MM.1S (cell line): ENCODE results near the gene MCF2L2.

Source experiments
- DNase-seq: peaks from one replicate; pipeline ENCODE4 v3.0.0-alpha.2; 2015
- H2AFZ ChIP-seq: fragments of 300-600 bp; sonication (generic); 2 replicates; pipeline ENCODE4 v1.6.0; 2016; ENCODE audit warnings: antibody characterized with exemption, low read length
- H3F3A ChIP-seq: fragments of 300-600 bp; sonication (generic); 2 replicates; pipeline ENCODE4 v1.6.1; 2016; ENCODE audit warnings: mild to moderate bottlenecking, antibody characterized with exemption, low read length, moderate library complexity, mixed read lengths; ENCODE audit not compliant: insufficient read depth
- H3K27ac ChIP-seq: fragments of 300-600 bp; sonication (generic); 2 replicates; pipeline ENCODE4 v1.5.1; 2016; ENCODE audit warnings: mild to moderate bottlenecking, low read length
- H3K27me3 ChIP-seq: fragments of 300-600 bp; sonication (generic); replicated peaks from 2 replicates; pipeline ENCODE4 v1.6.0; 2016; ENCODE audit warnings: low read length; ENCODE audit not compliant: insufficient read depth
- H3K36me3 ChIP-seq: fragments of 300-600 bp; sonication (generic); replicated peaks from 2 replicates; pipeline ENCODE4 v1.6.1; 2016; ENCODE audit warnings: mild to moderate bottlenecking, low read length, mixed read lengths; ENCODE audit not compliant: insufficient read depth
- H3K4me1 ChIP-seq: fragments of 300-600 bp; sonication (generic); 2 replicates; pipeline ENCODE4 v1.6.1; 2016; ENCODE audit warnings: low read length, mixed read lengths
- H3K4me2 ChIP-seq: fragments of 300-600 bp; sonication (generic); 2 replicates; pipeline ENCODE4 v1.6.0; 2016; ENCODE audit warnings: low read depth, low read length
- H3K4me3 ChIP-seq: fragments of 300-600 bp; sonication (generic); 2 replicates; pipeline ENCODE4 v1.5.1; 2016; ENCODE audit warnings: low read length, mixed read lengths
- H3K79me2 ChIP-seq: fragments of 300-600 bp; sonication (generic); 2 replicates; pipeline ENCODE4 v1.6.1; 2016; ENCODE audit warnings: mixed run types, low read length, mixed read lengths
- H3K9ac ChIP-seq: fragments of 300-600 bp; sonication (generic); 2 replicates; pipeline ENCODE4 v1.6.1; 2016; ENCODE audit warnings: low read length, mixed read lengths
- H3K9me2 ChIP-seq: fragments of 300-600 bp; sonication (generic); replicated peaks from 2 replicates; pipeline ENCODE4 v1.6.1; 2016; ENCODE audit warnings: mild to moderate bottlenecking, low read length, mixed read lengths; ENCODE audit not compliant: insufficient read depth
- H3K9me3 ChIP-seq: fragments of 300-600 bp; sonication (generic); replicated peaks from 2 replicates; pipeline ENCODE4 v1.6.1; 2016; ENCODE audit warnings: mild to moderate bottlenecking, low read length, mixed read lengths; ENCODE audit not compliant: insufficient read depth
- H4K20me1 ChIP-seq: fragments of 300-600 bp; sonication (generic); 2 replicates; pipeline ENCODE4 v1.6.1; 2016; ENCODE audit warnings: mild to moderate bottlenecking, low read length, moderate library complexity, mixed read lengths; ENCODE audit not compliant: insufficient read depth
- EZH2 ChIP-seq: fragments of 300-600 bp; sonication (generic); optimal IDR thresholded peaks from 2 replicates; pipeline ENCODE3; 2017; ENCODE audit warnings: low read depth, mild to moderate bottlenecking, antibody characterized with exemption, low read length, mixed read lengths
- EZH2phosphoT487 ChIP-seq: fragments of 300-600 bp; sonication (generic); IDR thresholded peaks from 2 replicates; pipeline ENCODE4 v1.6.1; 2018; ENCODE audit warnings: antibody characterized with exemption, low read length
- TF ChIP-seq, protein P1 (sequence below): fragments of 300-600 bp; sonication (generic); IDR thresholded peaks from 2 replicates; pipeline ENCODE4 v1.5.1; 2016; ENCODE audit warnings: antibody characterized with exemption, low read length, mixed read lengths

MCF2L2 gene

DNA sequence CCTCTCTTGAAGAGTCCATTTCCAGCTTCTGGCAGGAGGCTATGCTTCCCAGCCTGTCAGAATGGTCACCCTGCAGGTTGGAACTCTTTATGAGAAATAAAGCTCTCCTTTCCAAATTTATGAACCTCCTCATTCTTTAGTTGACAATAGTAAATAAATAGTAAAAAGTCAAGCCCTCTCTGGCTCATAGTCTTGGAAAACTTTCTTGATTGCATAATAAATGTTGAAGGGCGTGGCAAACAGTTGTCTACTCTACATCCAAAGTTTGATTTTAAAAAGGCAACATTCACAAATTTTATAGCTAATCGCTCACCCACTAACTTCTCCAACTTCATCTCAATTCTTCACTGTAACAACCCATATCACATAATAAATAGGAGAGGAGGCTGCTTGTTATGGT, 58.8 kb downstream of the MCF2L2 start:
- Histone ChIP-seq H3K4me2 (no peak overlapping the region), H3K27ac (no peak overlapping the region), H3K27me3 (no peaks in the 10 kb centered on the region), H3K9me2 (no peaks in the 10 kb centered on the region), H3K4me3 (no peak overlapping the region), H3K9ac (no peak overlapping the region), H3K36me3 (no peaks in the 10 kb centered on the region), H3K79me2 (no peaks in the 10 kb centered on the region), H3K9me3 (no peaks in the 10 kb centered on the region), H2AFZ (no peak overlapping the region), H3K4me1 (peaks cover 7% of the 10 kb centered on the region; the same call in 1 of the 2 replicates), H4K20me1 (no peaks in the 10 kb centered on the region), H3F3A (no peaks in the 10 kb centered on the region)
- TF ChIP-seq, protein P1, sequence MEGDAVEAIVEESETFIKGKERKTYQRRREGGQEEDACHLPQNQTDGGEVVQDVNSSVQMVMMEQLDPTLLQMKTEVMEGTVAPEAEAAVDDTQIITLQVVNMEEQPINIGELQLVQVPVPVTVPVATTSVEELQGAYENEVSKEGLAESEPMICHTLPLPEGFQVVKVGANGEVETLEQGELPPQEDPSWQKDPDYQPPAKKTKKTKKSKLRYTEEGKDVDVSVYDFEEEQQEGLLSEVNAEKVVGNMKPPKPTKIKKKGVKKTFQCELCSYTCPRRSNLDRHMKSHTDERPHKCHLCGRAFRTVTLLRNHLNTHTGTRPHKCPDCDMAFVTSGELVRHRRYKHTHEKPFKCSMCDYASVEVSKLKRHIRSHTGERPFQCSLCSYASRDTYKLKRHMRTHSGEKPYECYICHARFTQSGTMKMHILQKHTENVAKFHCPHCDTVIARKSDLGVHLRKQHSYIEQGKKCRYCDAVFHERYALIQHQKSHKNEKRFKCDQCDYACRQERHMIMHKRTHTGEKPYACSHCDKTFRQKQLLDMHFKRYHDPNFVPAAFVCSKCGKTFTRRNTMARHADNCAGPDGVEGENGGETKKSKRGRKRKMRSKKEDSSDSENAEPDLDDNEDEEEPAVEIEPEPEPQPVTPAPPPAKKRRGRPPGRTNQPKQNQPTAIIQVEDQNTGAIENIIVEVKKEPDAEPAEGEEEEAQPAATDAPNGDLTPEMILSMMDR, result no peak
- no peak for TF ChIP-seq EZH2phosphoT487
- no peak for TF ChIP-seq EZH2
- no peak for DNase-seq

DNA sequence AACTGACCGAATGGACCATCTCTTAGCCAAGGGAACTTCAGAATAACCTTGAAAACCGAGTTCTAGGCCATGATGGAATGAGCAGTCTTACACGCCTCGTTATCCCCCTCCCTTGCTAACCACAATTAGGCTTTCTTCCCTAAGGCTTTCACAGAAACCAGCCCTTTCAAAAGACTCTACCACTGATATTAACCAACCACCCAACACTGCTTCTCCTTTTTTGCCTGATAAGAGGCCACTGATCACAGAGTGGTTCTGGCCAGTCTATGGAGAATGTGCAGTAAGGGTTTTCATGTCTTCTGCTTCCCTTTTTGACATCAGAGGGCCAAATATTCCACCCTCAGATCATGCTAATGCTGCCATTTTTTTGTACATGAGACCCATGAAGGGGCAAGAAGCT, 59.3 kb downstream of the MCF2L2 start:
- Histone ChIP-seq H3K9ac (no peak overlapping the region), H2AFZ (no peak overlapping the region), H3K79me2 (no peaks in the 10 kb centered on the region), H3K9me3 (no peaks in the 10 kb centered on the region), H3K27ac (no peak overlapping the region), H3K4me2 (no peak overlapping the region), H3K36me3 (no peaks in the 10 kb centered on the region), H4K20me1 (no peaks in the 10 kb centered on the region), H3K9me2 (no peaks in the 10 kb centered on the region), H3K4me3 (no peak overlapping the region), H3F3A (no peaks in the 10 kb centered on the region), H3K27me3 (no peaks in the 10 kb centered on the region), H3K4me1 (peaks cover 7% of the 10 kb centered on the region; the same call in 1 of the 2 replicates)
- DNase-seq, result no peak
- TF ChIP-seq EZH2 (no peak), EZH2phosphoT487 (no peak)

DNA sequence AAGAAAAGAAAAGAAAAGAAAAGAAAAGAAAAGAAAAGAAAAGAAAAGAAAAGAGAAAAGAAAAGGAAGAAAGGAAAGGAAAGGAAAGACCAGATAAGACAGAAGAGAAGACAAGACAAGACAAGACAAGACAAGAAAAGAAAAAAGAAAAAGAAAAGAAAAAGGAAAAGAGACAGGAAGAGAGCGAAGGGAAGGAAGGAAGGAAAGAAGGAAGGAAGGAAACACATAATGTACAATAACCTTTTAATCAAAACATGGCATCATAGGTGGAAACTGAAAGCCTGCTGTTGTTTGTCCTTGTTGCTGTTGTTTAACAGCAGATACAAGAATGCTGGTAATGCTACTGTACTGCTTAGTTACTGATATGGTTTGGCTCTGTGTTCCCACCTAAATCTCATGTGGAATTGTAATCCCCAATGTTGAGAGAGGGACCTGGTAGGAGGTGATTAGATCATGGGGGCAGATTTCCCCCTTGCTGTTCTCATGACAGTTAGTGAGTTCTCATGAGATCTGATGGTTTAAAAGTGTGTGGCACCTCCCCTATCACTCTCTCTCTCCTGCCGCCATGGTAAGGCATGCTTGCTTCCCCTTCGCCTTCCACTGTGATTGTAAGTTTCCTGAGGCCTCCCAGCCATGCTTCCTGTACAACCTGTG, 67.3 kb downstream of the MCF2L2 start:
- H3K4me1 ChIP-seq, result no peaks in the 10 kb centered on the region
- H3K9me3 ChIP-seq, result no peaks in the 10 kb centered on the region
- H3K9ac ChIP-seq, result no peak overlapping the region
- H3K4me3 ChIP-seq, result no peak overlapping the region
- H3K9me2 ChIP-seq, result no peaks in the 10 kb centered on the region
- H4K20me1 ChIP-seq, result no peaks in the 10 kb centered on the region
- H3K4me2 ChIP-seq, result no peak overlapping the region
- H3K36me3 ChIP-seq, result no peaks in the 10 kb centered on the region
- H3K27me3 ChIP-seq, result no peaks in the 10 kb centered on the region
- no peak for DNase-seq
- TF ChIP-seq, protein P1, result no peak
- TF ChIP-seq EZH2phosphoT487 (no peak), EZH2 (no peak)
- no peaks in the 10 kb centered on the region for H3F3A ChIP-seq
- no peaks in the 10 kb centered on the region for H3K79me2 ChIP-seq
- no peak overlapping the region for H3K27ac ChIP-seq
- no peak overlapping the region for H2AFZ ChIP-seq

DNA sequence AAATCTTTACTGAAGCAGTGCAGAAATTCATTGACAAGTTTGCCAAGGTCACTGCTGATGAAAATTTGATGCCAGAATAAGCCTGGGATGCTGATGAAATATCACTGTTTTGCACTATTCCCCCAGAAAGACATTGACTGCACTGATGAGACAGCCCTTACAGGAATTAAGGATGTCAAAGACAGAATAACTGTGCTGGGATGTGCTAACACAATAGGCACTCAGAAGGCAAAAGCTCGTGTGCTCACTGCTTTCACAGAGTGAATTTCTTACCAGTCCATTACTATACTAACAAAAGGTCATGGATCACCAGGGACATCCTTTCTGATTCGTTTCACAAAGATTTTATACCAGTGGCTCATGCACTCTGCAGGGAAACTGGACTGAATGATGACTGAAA, 69.4 kb downstream of the MCF2L2 start:
- Histone ChIP-seq H3K9me2 (no peaks in the 10 kb centered on the region), H3K27me3 (no peaks in the 10 kb centered on the region), H3K4me2 (no peak overlapping the region), H3K27ac (no peak overlapping the region), H4K20me1 (no peaks in the 10 kb centered on the region), H2AFZ (no peak overlapping the region), H3K9ac (no peak overlapping the region), H3K4me1 (no peaks in the 10 kb centered on the region), H3K36me3 (no peaks in the 10 kb centered on the region), H3K79me2 (no peaks in the 10 kb centered on the region), H3K4me3 (no peak overlapping the region), H3F3A (no peaks in the 10 kb centered on the region), H3K9me3 (no peaks in the 10 kb centered on the region)
- TF ChIP-seq EZH2phosphoT487 (no peak), EZH2 (no peak)
- TF ChIP-seq, protein P1, result no peak
- DNase-seq, result no peak
